ENCODE data around the gene RING1.
"Not testable (repeated sequence)": the region's sequence is repeated elsewhere in the genome, so short reads cannot be mapped to it uniquely, and the experiment has no call there.

Gene RING1

GRCh38 chr6:33207552-33208090, 679 bp upstream of the RING1 start:
- DNase-seq, result peak in 1 of 2 experiments; percentile 38

- DNase-seq, result no peak
Measured at GRCh38 chr6:33209856-33210255, 1.6 kb downstream of the RING1 start.

GRCh38 chr6:33211136-33211535, 2.8 kb downstream of the RING1 start:
- no peak for DNase-seq

GRCh38 chr6:33211666-33212422, 3.5 kb downstream of the RING1 start:
- DNase-seq, result no peak

GRCh38 chr6:33212857-33213165, 4.5 kb downstream of the RING1 start:
- no peak for DNase-seq

GRCh38 chr6:33213166-33213988, 5.1 kb downstream of the RING1 start:
- no peak for DNase-seq

GRCh38 chr6:33213989-33214335, 5.7 kb downstream of the RING1 start:
- DNase-seq, result no peak

GRCh38 chr6:33215271-33216116, 7.2 kb downstream of the RING1 start:
- no peak for DNase-seq

GRCh38 chr6:33216117-33216649, 7.9 kb downstream of the RING1 start:
- DNase-seq, result no peak

GRCh38 chr6:33217246-33217645, 8.9 kb downstream of the RING1 start:
- DNase-seq, result no peak

- no peak for DNase-seq
Measured at GRCh38 chr6:33217681-33218080, 9.4 kb downstream of the RING1 start.

- DNase-seq, result not testable (repeated sequence)
Measured at GRCh38 chr6:33226503-33227120, 18.3 kb downstream of the RING1 start.

- DNase-seq, result peak in 1 of 2 experiments; percentile 29
Measured at GRCh38 chr6:33235221-33235634, 26.9 kb downstream of the RING1 start.

GRCh38 chr6:33236328-33236727, 28.0 kb downstream of the RING1 start:
- no peak for DNase-seq

GRCh38 chr6:33236852-33237251, 28.6 kb downstream of the RING1 start:
- no peak for DNase-seq

- no peak for DNase-seq
Measured at GRCh38 chr6:33237741-33238140, 29.4 kb downstream of the RING1 start.

- no peak for DNase-seq
Measured at GRCh38 chr6:33241968-33242367, 33.7 kb downstream of the RING1 start.

GRCh38 chr6:33243476-33243875, 35.2 kb downstream of the RING1 start:
- no peak for DNase-seq

- peak; percentile 78 to 89 for DNase-seq
Measured at GRCh38 chr6:33247977-33248642, 39.8 kb downstream of the RING1 start.

GRCh38 chr6:33248643-33248931, 40.3 kb downstream of the RING1 start:
- peak; percentile 71 to 73 for DNase-seq

- peak; percentile 99 for DNase-seq
Measured at GRCh38 chr6:33248932-33249731, 40.8 kb downstream of the RING1 start.
